ENCODE data around the gene EPHB4.
A peak's percentile ranks its signal among the peaks of the same experiment; 100 is the strongest.
"Not testable (repeated sequence)": the region's sequence is repeated elsewhere in the genome, so short reads cannot be mapped to it uniquely, and the experiment has no call there.

The EPHB4 gene

GRCh38 chr7:100789055-100789454, 38.3 kb downstream of the EPHB4 start:
- DNase-seq (ENCODE audit: low read depth), result no peak

- DNase-seq (ENCODE audit: low read depth), result no peak
Observed at GRCh38 chr7:100786323-100786722, 41.0 kb downstream of the EPHB4 start.

DNA sequence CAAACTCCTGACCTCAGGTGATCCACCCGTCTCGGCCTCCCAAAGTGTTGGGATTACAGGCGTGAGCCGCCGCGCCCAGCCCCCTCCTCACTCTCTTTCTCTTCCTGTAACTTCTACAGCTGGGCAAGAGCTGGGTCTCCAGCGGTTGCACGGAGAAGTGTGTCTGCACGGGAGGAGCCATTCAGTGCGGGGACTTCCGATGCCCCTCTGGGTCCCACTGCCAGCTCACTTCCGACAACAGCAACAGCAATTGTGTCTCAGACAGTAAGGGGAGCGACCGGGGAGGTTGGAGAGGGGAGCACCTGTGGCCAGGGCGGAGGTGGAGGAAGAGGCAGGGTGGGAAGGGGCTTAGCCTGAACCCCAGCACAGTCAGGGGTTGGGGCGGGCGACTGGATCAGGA, 41.4 kb downstream of the EPHB4 start:
- DNase-seq (ENCODE audit: low read depth), result no peak

DNA sequence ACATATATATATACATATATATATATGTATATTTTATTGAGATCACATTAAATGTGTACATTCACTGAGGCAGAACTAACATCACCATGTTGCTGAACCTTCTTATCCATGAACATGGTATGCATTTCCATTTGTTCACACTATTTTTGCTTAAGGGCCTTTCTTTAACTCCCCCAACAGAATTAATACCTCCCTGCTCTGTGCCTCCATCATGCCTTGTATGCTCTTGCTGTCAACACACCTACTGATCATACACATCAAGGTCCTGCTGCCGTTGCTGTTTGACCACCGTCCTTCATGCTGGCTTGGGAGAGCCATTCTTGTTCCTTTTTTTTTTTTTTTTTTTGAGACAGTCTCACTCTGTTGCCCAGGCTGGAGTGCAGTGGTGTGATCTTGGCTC, 43.5 kb downstream of the EPHB4 start:
- no peak for DNase-seq (ENCODE audit: low read depth)

DNA sequence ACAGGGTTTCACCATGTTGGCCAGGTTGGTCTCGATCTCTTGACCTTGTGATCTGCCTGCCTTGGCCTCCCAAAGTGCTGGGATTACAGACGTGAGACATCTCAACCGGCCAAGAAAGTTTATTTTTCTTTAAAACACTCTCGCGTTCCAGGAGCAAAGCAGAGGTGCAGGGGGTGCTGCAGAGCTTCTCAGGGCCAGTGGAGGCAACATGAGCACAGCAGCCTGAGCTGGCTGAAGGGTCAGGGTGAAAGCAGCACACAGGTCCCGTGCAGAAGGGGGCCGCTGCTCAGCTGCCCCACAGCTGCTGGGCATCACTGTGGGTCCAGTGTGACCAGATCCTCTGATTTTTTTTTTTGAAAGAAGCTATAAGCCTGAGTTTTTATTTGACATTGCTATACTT, 46.1 kb downstream of the EPHB4 start:
- DNase-seq (ENCODE audit: low read depth), result no peak

GRCh38 chr7:100779359-100779758, 48.0 kb downstream of the EPHB4 start:
- DNase-seq (ENCODE audit: low read depth), result no peak

DNA sequence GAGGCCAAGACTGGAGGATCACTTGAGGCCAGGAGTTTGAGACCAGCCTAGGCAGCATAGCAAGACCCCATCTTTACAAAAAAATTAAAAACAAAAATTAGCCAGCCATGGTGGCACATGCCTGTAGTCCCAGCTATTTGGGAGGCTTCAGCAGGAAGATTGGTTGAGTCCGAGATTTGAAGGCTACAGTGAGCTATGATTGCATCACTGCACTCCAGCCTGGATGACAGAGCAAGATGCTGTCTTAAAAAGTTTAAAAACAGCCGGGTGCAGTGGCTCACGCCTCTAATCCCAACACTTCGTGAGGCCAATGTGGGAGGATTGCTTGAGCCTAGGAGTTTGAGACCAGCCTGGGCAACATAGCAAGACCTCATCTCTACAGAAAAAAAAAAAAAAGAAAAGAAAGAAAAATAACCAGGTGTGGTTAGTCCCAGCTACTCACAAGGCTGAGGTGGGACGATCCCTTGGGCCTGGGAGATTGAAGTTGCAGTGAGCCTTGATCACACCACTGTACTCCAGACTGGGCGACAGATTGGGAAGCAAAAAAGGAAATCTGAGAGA, 49.2 kb downstream of the EPHB4 start:
- DNase-seq (ENCODE audit: low read depth), result no peak

GRCh38 chr7:100773491-100773890, 53.8 kb downstream of the EPHB4 start:
- no peak for DNase-seq (ENCODE audit: low read depth)

- DNase-seq (ENCODE audit: low read depth), result no peak
Observed at GRCh38 chr7:100768784-100769183, 58.5 kb downstream of the EPHB4 start.

DNA sequence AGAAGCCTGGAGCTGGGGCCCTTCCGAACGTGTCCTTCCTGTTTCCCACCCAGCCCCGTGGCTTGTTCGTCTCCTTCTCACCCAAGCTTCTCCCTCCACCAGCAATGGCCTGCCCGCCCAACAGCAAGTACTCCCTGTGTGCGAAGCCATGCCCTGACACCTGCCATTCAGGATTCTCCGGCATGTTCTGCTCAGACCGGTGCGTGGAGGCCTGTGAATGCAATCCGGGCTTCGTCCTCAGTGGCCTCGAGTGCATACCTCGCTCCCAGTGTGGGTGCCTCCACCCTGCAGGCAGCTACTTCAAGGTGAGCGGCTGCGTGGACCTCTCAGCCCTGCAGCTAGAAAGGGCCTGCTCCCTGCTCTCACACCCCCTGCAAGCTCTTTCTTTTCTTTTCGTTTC, 62.1 kb downstream of the EPHB4 start:
- DNase-seq (ENCODE audit: low read depth), result no peak

- DNase-seq (ENCODE audit: low read depth), result no peak
Observed at GRCh38 chr7:100764841-100765240, 62.5 kb downstream of the EPHB4 start.

DNA sequence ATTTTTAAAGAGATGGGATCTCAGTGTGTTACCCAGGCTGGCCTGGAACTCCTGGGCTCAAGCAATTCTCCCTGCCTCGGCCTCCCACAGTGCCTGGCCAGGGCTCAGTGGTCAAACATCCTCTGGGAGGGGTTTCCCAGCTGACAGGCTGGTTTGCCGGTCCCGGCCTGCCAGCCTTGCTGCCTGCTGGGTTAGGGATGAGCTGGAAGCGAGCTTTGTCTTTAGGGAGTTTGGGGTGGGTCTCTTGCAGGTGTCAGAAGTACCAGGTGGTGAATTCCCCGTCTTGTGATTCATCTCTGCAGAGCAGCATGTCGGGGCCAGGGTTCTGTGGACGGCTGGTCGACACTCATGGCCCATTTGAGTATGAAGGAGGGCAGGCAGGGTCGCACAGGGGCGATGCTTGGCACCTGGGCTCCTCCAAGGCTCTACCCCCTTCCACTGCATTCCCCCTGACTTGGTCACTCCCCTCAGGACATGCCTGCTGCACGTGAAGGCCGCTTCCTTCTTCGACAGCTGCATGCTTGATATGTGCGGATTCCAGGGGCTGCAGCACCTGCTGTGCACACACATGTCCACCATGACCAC, 63.7 kb downstream of the EPHB4 start:
- no peak for DNase-seq (ENCODE audit: low read depth)

- DNase-seq (ENCODE audit: low read depth), result not testable (repeated sequence)
Observed at GRCh38 chr7:100762841-100763240, 64.5 kb downstream of the EPHB4 start.

- no peak for DNase-seq (ENCODE audit: low read depth)
Observed at GRCh38 chr7:100759357-100760171, 67.8 kb downstream of the EPHB4 start.

DNA sequence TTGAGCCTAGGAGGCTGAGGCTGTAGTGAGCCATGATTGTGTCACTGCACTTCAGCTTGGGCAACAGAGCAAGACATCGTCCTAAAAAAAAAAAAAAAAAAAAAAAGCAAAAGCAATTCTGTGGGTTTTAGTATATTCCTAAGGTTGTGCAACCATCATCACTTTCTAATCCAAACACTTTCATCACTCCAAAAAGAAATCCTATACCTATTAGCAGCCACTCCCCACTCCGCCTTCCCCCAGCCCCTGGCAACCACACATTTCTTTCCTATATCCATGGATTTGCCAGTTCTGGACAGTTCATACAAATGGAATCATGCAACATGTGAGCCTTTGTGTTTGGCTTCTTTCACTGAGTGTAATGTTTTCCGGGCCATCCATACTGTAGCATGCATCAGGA, 73.6 kb downstream of the EPHB4 start:
- DNase-seq (ENCODE audit: low read depth), result peak; percentile 16

GRCh38 chr7:100752994-100753393, 74.3 kb downstream of the EPHB4 start:
- DNase-seq (ENCODE audit: low read depth), result no peak

All from fibroblast of the conjunctiva (primary cell).